ENCODE data around the gene UBE2L3. TPM values are rescaled to one million over a fixed set of nuclear protein-coding genes. Genes with fewer than 3 reads are reported as not detected.
"Not testable (repeated sequence)": the region's sequence is repeated elsewhere in the genome, so short reads cannot be mapped to it uniquely, and the experiment has no call there.

The UBE2L3 gene
- polyA plus RNA-seq, 5 donors, result 41.3 to 52.8 (median 47.5) TPM

- no peak for DNase-seq
These were observed 2.1 kb downstream of the UBE2L3 start for GRCh38 chr22:21569459-21570170.

GRCh38 chr22:21570398-21570797, 2.9 kb downstream of the UBE2L3 start:
- DNase-seq, result no peak

DNA sequence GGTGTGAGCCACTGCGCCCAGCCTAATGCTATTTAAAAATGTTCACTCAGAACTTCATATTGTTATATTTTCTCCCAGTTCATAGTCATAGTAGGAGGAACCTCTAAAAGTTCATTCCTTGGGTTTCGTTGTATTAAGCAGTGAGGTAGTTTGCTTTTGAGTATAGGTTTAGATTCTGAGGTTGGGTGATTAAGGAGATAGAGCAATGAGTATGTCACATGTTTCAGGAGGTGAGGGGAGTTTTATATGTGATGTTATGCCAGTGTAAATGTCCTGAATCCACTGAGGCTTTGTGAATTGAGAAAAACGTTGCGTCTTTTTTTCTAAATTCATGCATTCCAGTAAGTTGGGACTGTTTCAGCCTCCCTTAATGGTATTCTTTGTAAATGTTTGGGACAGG, 4.2 kb downstream of the UBE2L3 start:
- no peak for DNase-seq

- no peak for DNase-seq
These were observed 5.8 kb downstream of the UBE2L3 start for GRCh38 chr22:21573293-21573734.

DNA sequence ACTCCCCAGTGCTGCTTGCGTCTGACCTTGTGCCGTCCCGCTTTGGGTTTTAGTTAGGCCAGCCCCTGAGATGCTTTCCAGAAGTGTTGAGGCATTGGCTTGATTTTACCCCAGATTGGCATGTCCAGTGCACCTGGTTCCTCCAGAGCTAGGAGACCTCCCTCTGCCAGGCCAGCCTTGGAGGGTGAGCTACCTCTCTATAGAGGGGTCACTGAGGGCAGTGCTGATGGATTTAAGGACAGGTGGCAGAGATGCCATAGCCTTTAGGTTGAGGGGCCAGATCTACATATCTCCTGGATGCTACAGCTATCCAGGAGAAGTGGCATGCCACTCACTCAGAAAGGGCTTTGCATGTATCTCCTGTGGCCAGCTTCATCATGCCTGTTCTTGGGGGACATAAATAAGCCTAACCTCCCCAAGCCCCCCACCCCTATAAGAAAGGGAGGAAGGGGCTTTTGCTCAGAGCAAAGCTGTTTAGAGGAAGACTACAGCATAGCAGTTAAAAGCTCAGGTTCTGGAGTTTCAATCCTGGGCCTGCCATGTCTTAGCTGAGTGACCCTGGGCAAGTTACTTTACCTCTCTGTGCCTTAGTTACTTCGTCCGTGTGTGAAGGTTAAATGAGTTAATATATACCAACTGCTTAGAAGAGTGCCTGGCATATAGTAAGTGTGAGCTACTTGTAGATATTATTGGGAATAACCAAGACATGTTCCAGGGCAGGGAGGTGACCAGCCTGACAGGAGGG, 6.4 kb downstream of the UBE2L3 start:
- DNase-seq, result no peak

- DNase-seq, result no peak
These were observed 11.9 kb downstream of the UBE2L3 start for GRCh38 chr22:21579474-21579851.

DNA sequence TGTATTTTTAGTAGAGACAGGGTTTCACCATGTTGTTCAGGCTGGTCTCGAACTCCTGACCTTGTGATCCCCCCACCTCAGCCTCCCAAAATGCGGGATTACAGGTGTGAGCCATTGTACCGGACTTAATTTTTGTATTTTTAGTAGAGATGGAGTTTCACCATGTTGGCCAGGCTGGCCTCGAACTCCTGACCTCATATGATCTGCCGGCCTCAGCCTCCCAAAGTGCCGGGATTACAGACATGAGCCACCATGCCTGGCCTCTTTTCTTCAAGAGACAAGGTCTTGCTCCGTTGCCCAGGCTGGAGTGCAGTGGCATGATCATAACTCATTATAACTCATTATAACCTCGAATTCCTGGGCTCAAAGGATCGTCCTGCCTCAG, 13.1 kb downstream of the UBE2L3 start:
- DNase-seq, result not testable (repeated sequence)

- not testable (repeated sequence) for DNase-seq
These were observed 13.6 kb downstream of the UBE2L3 start for GRCh38 chr22:21581009-21581713.

DNA sequence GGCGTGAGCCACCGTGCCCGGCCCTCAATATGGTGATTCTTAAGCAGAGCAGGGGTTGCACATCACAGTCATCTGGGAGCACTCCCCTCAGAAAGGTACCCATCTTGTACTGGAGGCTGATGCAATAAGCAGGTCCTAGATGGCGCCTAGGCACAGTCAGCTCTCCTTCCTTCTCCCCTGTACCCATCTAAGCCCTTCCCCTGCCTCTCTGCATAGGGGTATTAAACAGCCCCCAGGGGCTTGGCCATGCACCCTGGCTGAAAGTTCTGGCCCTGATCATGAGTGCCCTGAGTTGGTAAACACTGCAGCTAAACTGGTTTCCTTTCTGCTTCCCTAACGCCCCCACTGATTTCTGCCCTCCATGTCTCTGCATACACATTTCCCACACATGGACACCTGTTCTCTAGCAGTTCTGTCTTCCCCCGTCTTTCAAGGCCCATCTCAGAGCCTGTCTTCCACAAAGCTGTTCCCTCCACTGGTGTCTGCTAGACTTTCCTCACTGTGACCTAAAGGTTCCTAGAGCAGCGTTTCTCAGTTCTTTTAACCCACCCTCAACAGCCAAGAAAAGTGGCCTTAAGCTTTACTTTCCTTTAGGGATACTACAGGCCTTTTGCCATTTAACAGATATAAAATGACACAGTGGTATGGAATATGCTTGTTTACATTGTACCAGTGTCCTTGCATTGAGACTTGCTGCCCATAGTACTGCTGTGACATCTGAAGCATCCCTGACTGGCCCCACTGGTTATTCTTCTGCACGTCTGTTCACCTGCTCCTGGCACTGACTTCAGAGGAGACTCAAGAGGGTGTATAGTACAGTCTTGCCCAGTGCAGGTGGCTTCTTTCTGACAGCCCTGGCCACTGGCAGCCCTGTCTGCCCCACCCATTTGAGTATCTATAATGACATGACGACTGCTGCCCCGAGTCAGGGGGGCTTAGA, 15.6 kb downstream of the UBE2L3 start:
- no peak for DNase-seq

DNA sequence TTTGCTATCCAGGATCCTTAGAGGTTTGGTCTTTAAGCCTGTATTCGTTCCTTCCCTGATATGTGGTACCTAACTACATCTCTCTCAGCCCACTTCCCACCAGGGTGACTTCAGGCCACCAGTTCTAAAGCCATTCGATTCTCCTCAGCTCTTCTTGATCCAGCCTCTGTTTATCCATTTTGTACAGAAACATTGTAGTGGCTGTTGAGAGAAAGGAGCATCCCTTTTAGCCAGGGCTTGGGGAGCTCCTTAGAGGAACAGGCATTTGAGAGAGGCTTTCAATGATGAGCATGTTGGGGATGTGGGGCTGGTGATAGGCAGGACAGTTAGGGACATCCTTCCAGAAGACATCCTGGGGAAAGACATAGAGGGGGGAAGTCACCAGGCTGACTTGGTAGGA, 17.9 kb downstream of the UBE2L3 start:
- no peak for DNase-seq

GRCh38 chr22:21587803-21588611, 20.5 kb downstream of the UBE2L3 start:
- no peak for DNase-seq

- DNase-seq, result no peak
These were observed 21.9 kb downstream of the UBE2L3 start for GRCh38 chr22:21589396-21589795.

DNA sequence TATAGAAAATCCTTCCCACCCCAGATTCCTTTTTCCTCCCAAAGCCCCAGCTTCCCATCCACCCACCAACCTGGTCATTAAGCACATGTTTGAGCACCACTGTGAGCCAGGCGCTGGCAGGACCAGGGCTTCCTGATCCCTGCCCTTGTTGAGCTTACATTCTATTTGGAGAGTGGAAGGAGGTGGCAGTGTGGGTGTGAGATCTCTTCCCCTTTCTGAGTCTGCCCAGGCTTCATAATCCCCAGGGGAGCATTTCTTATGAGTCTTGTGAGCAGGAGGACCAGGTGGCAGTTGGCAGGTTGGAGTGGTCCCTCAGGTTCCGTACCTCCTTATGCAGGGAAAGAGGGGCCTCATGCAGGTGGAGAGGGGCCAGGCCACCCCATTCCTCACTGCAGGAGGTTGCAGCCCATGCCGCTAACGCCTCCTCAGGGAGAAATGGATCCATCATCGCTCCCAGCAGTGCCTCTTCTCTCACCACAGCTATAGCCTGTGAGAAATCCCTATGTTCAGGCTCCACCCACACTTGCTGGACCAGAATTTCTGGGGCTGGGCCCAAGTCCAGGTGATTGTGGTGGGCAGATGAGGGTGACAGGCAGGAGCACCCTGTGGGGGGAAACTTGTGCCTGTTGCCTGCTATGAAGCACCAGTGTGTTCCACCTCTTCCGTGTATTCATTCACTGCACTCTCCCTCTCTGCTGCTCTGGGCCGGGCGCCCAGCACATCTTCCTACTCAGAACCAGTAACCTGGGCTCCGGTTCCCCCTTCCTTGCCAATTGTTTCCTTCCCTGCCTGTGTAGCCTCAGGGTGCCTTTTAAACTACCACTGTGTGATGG, 23.5 kb downstream of the UBE2L3 start:
- DNase-seq, result no peak

- no peak for DNase-seq
These were observed 24.2 kb downstream of the UBE2L3 start for GRCh38 chr22:21591695-21592094.

- DNase-seq, result no peak
These were observed 24.9 kb downstream of the UBE2L3 start for GRCh38 chr22:21592422-21592821.

DNA sequence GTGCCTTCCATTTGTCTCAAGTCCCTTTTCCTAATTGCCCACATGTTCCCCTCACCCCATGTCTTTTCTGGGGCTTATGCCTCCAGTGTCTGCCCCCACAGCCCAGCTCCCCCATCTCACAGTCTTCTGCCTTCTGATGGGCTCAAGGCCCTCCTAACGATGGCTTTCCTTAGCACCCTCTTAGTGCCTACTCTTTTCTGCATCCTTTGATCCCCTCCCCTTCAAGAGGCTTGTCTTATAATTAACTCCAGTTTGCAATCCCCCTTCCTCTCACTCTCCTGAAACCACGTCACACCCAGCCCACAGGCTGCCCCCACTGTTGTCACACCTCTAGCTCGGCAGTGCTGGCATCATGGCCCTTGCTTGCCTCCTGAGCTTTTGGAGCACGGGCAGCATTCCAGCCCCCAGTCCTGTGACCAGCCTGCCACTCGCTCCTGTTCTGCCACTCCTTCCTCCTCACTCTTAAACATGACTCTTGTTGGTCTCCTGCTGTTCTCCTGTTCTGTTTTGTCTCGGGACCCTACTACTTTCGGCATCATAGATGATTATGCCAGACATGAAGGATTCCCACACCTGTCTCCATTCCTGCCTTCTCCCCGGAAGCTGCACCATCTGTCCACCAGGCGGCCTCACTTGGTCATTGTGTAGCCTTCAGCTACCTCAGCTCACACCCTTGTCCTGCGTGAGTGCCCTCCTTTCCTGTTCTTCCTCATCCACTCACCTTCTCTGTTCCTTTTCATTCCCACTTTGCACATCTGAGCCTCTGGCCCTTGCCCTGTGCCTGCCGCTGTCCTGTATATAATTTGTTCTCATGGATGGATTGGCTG, 26.1 kb downstream of the UBE2L3 start:
- DNase-seq, result no peak

DNA sequence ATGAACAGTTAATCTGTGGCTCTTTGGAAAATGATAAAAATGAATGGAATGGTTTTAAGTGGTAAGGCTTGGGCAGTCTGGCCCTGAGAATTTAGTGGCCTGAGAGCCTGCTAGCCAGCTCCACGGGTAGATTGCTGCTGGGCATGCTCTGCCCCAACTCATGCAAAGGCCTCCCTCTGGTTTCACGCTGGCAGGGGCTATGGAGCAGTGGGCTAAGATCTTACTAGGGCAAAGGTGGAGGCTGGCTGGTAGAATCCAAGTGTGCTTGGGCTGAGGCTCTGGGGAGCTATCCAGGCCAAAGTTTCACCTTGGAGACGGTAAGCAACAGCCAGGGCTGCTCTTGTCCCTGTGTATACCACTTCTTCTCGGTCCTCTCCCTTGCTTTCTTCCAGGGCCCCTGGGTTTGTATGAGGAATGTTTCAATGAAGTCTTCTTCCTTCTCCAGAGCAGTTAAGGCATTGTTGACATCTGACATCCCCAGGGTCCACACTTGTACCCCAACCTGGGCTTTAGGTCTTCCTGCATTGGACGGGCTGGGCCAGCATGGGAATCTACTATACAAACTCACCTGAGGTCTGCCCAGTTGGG, 27.4 kb downstream of the UBE2L3 start:
- DNase-seq, result no peak

GRCh38 chr22:21596356-21597135, 29.0 kb downstream of the UBE2L3 start:
- not testable (repeated sequence) for DNase-seq
